Suprapubic skin (tissue), 4 donors: ENCODE measurements around the gene SPAG6. TPM values are rescaled to one million over a fixed set of nuclear protein-coding genes. Genes with fewer than 3 reads are reported as not detected.

Experiments
- DNase-seq, 2 donors: peaks; one replicate each; pipeline ENCODE4 v3.0.0-alpha.2; 2019; ENCODE audit warnings: low spot score in 2 of 2
- H3K27ac ChIP-seq: fragments of 200-600 bp; sonication (generic); one replicate; pipeline ENCODE4 v1.5.1; 2019
- H3K27me3 ChIP-seq: fragments of 200-600 bp; sonication (generic); one replicate; pipeline ENCODE4 v1.5.1; 2019
- H3K36me3 ChIP-seq: fragments of 200-600 bp; sonication (generic); one replicate; pipeline ENCODE4 v1.5.1; 2019
- H3K4me1 ChIP-seq: fragments of 200-600 bp; sonication (generic); one replicate; pipeline ENCODE4 v1.5.1; 2019
- H3K4me3 ChIP-seq: fragments of 200-600 bp; sonication (generic); one replicate; pipeline ENCODE4 v1.5.1; 2019; ENCODE audit warnings: mild to moderate bottlenecking
- H3K9me3 ChIP-seq: fragments of 200-600 bp; sonication (generic); one replicate; pipeline ENCODE4 v1.5.1; 2019
- CTCF ChIP-seq, 2 donors: fragments of 200-600 bp in 1 of 2; fragments of 450-650 bp in 1 of 2; sonication (generic) in 1 of 2; IDR thresholded peaks; one replicate each; pipeline ENCODE4 v1.5.1; 2016 to 2019; ENCODE audit warnings: antibody characterized with exemption in 2 of 2, mild to moderate bottlenecking in 1 of 2, moderate library complexity in 1 of 2
- EP300 ChIP-seq: sonication (generic); formaldehyde crosslinking; IDR thresholded peaks from one replicate; pipeline ENCODE4 v1.6.1; 2017; ENCODE audit warnings: antibody characterized with exemption
- POLR2A ChIP-seq, 2 donors: fragments of 450-650 bp; IDR thresholded peaks; one replicate each; pipeline ENCODE4 v1.6.1; 2017; ENCODE audit warnings: antibody characterized with exemption in 2 of 2, mild to moderate bottlenecking in 2 of 2, moderate library complexity in 2 of 2
- POLR2AphosphoS5 ChIP-seq, 3 donors: sonication (generic); formaldehyde crosslinking; IDR thresholded peaks; one replicate each; pipeline ENCODE4 v1.6.1; 2017; ENCODE audit warnings: antibody characterized with exemption in 3 of 3
- WGBS: methylation state at CpG from one replicate; pipeline ENCODE4 v1.1.5; 2018; 5-methylcytosine and 5-hydroxymethylcytosine counted together
- total RNA-seq, 4 donors: library from RNA; depleted of rRNA; stranded (reverse); fragments of >200 nt; gene quantifications; one replicate each; pipeline ENCODE4 v1.1.0, GENCODE V29; 2016

The SPAG6 gene
- total RNA-seq, result 1 to 10 TPM in 1 of 4 donors, under 1 TPM in 2, not detected in 1; 0.34 to 1.1 (median 0.72) TPM

GRCh38 chr10:22345301-22346095, at the start of gene SPAG6:
Gene SPAG6 (plus strand): TSS chr10:22345496. CDS start chr10:22345612, 116 bp downstream.
- DNase-seq, result peak in 1 of 2 donors; percentile 76
- H3K36me3 ChIP-seq, result no peaks in the 10 kb centered on the region
- H3K9me3 ChIP-seq, result no peaks in the 10 kb centered on the region
- peak within 1 kb of the TSS; percentile 33 for H3K4me3 ChIP-seq
- H3K27ac ChIP-seq, result no peak within 1 kb of the TSS
- 5% methylated on average over 11 of the region's 83 CpGs for WGBS
- no peak for TF ChIP-seq EP300
- TF ChIP-seq CTCF (IDR thresholded peaks at IDR 0.05), result no peak
- TF ChIP-seq POLR2AphosphoS5 (IDR thresholded peaks at IDR 0.05), result no peak
- no peak for TF ChIP-seq POLR2A (IDR thresholded peaks at IDR 0.05)
- peaks cover 89% of the 10 kb centered on the region for H3K27me3 ChIP-seq
- H3K4me1 ChIP-seq, result peaks cover 15% of the 10 kb centered on the region

GRCh38 chr10:22301193-22301592, 44.1 kb upstream of the SPAG6 start:
- no peaks in the 10 kb centered on the region for H3K36me3 ChIP-seq
- no peaks in the 10 kb centered on the region for H3K27me3 ChIP-seq
- H3K4me3 ChIP-seq, result no peak overlapping the region
- no peak for DNase-seq
- H3K9me3 ChIP-seq, result no peaks in the 10 kb centered on the region
- WGBS, result 90% methylated on average over 4 of the region's 4 CpGs
- no peak overlapping the region for H3K27ac ChIP-seq
- no peaks in the 10 kb centered on the region for H3K4me1 ChIP-seq
- TF ChIP-seq POLR2A (IDR thresholded peaks at IDR 0.05) (no peak), CTCF (IDR thresholded peaks at IDR 0.05) (no peak), EP300 (no peak), POLR2AphosphoS5 (IDR thresholded peaks at IDR 0.05) (no peak)

GRCh38 chr10:22303461-22303860, 41.8 kb upstream of the SPAG6 start:
- no peaks in the 10 kb centered on the region for H3K36me3 ChIP-seq
- no peaks in the 10 kb centered on the region for H3K4me1 ChIP-seq
- H3K9me3 ChIP-seq, result no peaks in the 10 kb centered on the region
- H3K4me3 ChIP-seq, result no peak overlapping the region
- 95% methylated on average over 3 of the region's 3 CpGs for WGBS
- H3K27ac ChIP-seq, result no peak overlapping the region
- DNase-seq, result no peak
- TF ChIP-seq POLR2A (IDR thresholded peaks at IDR 0.05) (no peak), EP300 (no peak), CTCF (IDR thresholded peaks at IDR 0.05) (no peak), POLR2AphosphoS5 (IDR thresholded peaks at IDR 0.05) (no peak)
- H3K27me3 ChIP-seq, result no peaks in the 10 kb centered on the region

GRCh38 chr10:22305721-22306120, 39.6 kb upstream of the SPAG6 start:
- H3K36me3 ChIP-seq, result no peaks in the 10 kb centered on the region
- no peak for DNase-seq
- H3K9me3 ChIP-seq, result no peaks in the 10 kb centered on the region
- no peak overlapping the region for H3K4me3 ChIP-seq
- 75% methylated on average over 2 of the region's 2 CpGs for WGBS
- TF ChIP-seq POLR2AphosphoS5 (IDR thresholded peaks at IDR 0.05) (no peak), EP300 (no peak), CTCF (IDR thresholded peaks at IDR 0.05) (no peak), POLR2A (IDR thresholded peaks at IDR 0.05) (no peak)
- H3K4me1 ChIP-seq, result no peaks in the 10 kb centered on the region
- no peak overlapping the region for H3K27ac ChIP-seq
- H3K27me3 ChIP-seq, result no peaks in the 10 kb centered on the region

- Histone ChIP-seq H3K4me3 (no peak overlapping the region), H3K9me3 (no peaks in the 10 kb centered on the region), H3K4me1 (no peaks in the 10 kb centered on the region), H3K27me3 (no peaks in the 10 kb centered on the region), H3K36me3 (no peaks in the 10 kb centered on the region), H3K27ac (no peak overlapping the region)
- 86% methylated on average over 2 of the region's 2 CpGs for WGBS
- TF ChIP-seq POLR2AphosphoS5 (IDR thresholded peaks at IDR 0.05) (no peak), POLR2A (IDR thresholded peaks at IDR 0.05) (no peak), CTCF (IDR thresholded peaks at IDR 0.05) (no peak), EP300 (no peak)
- DNase-seq, result no peak
These were observed 36.9 kb upstream of the SPAG6 start for GRCh38 chr10:22308390-22308789.
